C4-2B (cell line): ENCODE data around the gene SLC25A23.

Experiments
- CTCF ChIP-seq: fragments of 450-650 bp; conservative IDR thresholded peaks from 2 replicates; pipeline ENCODE4 v1.5.1; 2017; ENCODE audit warnings: mild to moderate bottlenecking
- ZFX ChIP-seq: fragments of 450-650 bp; IDR thresholded peaks from 2 replicates; pipeline ENCODE4 v1.6.1; 2017

- TF ChIP-seq CTCF = no peak
- no peak for TF ChIP-seq ZFX
These were observed 65.6 kb downstream of the SLC25A23 start for GRCh38 chr19:6393983-6394412.
